ENCODE data around the gene HTR2A.

Gene HTR2A

DNA sequence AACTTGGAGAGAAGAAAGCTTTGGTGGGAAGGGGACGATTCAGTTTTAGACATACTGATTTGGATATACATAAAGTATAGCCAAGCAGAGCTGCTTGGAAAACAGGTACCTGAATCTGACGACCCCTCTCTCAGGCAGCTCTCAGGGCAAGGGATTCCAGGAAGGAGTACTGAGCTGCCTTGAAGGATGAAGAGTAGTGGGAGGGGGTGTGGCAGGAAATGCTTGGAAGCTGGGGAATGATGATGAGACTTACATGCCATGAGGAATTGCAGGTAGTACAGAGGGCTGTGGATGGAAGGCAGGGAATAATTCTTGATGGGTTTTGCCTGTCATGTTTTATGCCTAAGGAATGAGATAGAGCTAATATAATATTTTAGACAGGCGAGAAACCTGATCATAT, 38.7 kb downstream of the HTR2A start:
- Histone ChIP-seq H3K4me3 (ENCODE audit: low read depth, low read length) (no peak overlapping the region), H3K27ac (no peak overlapping the region), H3K27me3 (ENCODE audit: control insufficient read depth, insufficient read depth, low read length) (no peaks in the 10 kb centered on the region), H3K9me3 (ENCODE audit: control insufficient read depth, low read length) (no peaks in the 10 kb centered on the region), H3K4me1 (no peaks in the 10 kb centered on the region), H2AFZ (no peak overlapping the region), H3K9ac (no peak overlapping the region), H3K36me3 (ENCODE audit: control insufficient read depth, insufficient read depth, low read length) (no peaks in the 10 kb centered on the region), H3K4me2 (ENCODE audit: low read length) (no peak overlapping the region), H3K79me2 (no peaks in the 10 kb centered on the region)
- TF ChIP-seq, protein P1, sequence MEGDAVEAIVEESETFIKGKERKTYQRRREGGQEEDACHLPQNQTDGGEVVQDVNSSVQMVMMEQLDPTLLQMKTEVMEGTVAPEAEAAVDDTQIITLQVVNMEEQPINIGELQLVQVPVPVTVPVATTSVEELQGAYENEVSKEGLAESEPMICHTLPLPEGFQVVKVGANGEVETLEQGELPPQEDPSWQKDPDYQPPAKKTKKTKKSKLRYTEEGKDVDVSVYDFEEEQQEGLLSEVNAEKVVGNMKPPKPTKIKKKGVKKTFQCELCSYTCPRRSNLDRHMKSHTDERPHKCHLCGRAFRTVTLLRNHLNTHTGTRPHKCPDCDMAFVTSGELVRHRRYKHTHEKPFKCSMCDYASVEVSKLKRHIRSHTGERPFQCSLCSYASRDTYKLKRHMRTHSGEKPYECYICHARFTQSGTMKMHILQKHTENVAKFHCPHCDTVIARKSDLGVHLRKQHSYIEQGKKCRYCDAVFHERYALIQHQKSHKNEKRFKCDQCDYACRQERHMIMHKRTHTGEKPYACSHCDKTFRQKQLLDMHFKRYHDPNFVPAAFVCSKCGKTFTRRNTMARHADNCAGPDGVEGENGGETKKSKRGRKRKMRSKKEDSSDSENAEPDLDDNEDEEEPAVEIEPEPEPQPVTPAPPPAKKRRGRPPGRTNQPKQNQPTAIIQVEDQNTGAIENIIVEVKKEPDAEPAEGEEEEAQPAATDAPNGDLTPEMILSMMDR (IDR thresholded peaks at IDR 0.05), result no peak

DNA sequence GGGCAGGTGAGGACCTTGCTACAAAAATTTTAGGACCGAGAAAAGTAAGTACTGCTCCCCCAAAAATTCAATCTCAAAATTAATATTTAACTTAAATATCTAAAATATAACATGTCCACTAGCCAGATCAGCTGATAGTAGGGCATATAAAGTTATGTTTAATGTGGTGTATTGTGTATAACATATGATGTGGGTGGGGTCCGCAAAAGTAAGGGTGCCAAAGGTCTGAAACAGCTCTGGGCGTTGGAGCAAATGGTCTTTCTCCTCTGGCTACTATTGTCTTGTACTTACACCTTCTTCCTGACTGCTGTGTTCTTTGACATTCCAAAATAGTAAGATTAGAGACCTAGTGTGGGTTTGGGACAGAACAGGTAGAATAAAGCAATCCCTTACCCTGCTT, 41.2 kb downstream of the HTR2A start:
- TF ChIP-seq, protein P1 (IDR thresholded peaks at IDR 0.05), result no peak
- Histone ChIP-seq H3K27me3 (ENCODE audit: control insufficient read depth, insufficient read depth, low read length) (no peaks in the 10 kb centered on the region), H3K4me1 (no peaks in the 10 kb centered on the region), H3K4me3 (ENCODE audit: low read depth, low read length) (no peak overlapping the region), H2AFZ (no peak overlapping the region), H3K9ac (no peak overlapping the region), H3K79me2 (no peaks in the 10 kb centered on the region), H3K4me2 (ENCODE audit: low read length) (no peak overlapping the region), H3K36me3 (ENCODE audit: control insufficient read depth, insufficient read depth, low read length) (no peaks in the 10 kb centered on the region), H3K9me3 (ENCODE audit: control insufficient read depth, low read length) (no peaks in the 10 kb centered on the region), H3K27ac (no peak overlapping the region)

DNA sequence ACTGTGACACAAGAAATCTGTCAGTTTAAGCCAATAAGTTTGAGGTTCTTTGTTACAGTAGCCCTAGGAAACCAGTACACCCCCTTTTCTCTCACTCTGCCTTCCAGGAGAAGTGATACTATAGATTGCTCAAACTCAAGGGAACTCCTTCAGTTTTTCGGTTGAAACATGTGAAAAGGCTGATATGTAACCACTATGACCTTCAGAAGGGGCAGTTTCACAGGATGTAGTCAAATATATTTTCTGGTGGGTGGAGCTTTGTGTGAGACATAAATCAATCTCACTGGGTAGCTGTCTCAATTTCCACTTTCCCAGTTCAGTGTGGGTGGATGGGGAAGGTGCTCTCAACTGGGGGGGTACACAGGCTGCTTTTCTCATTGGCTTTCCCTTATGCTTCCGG, 41.7 kb downstream of the HTR2A start:
- Histone ChIP-seq H3K4me2 (ENCODE audit: low read length) (no peak overlapping the region), H3K79me2 (no peaks in the 10 kb centered on the region), H3K9ac (no peak overlapping the region), H3K4me1 (no peaks in the 10 kb centered on the region), H3K9me3 (ENCODE audit: control insufficient read depth, low read length) (no peaks in the 10 kb centered on the region), H3K36me3 (ENCODE audit: control insufficient read depth, insufficient read depth, low read length) (no peaks in the 10 kb centered on the region), H3K4me3 (ENCODE audit: low read depth, low read length) (no peak overlapping the region), H3K27ac (no peak overlapping the region), H2AFZ (no peak overlapping the region), H3K27me3 (ENCODE audit: control insufficient read depth, insufficient read depth, low read length) (no peaks in the 10 kb centered on the region)
- TF ChIP-seq, protein P1 (IDR thresholded peaks at IDR 0.05), result no peak

DNA sequence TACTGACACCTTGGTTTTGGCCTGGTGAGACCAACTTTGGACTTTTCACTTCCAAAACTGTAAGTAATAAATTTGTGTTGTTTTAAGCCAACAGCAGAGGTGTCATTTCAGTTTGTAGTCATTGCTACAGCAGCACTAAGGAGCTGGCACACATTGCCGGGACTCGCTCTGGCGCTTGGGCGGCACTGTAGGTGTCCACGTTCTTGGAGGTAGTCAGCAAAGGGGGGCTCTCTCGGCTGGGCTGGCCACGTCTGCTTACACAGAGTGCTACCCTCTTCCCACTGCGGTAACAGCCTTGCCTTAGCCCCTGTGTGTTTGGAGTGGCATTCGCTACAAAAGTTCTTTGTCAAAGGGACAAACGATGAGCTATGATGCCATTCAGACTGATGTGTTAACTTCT, 44.7 kb downstream of the HTR2A start:
- Histone ChIP-seq H2AFZ (no peak overlapping the region), H3K4me2 (ENCODE audit: low read length) (no peak overlapping the region), H3K4me3 (ENCODE audit: low read depth, low read length) (no peak overlapping the region), H3K27me3 (ENCODE audit: control insufficient read depth, insufficient read depth, low read length) (no peaks in the 10 kb centered on the region), H3K27ac (no peak overlapping the region), H3K9me3 (ENCODE audit: control insufficient read depth, low read length) (no peaks in the 10 kb centered on the region), H3K79me2 (no peaks in the 10 kb centered on the region), H3K36me3 (ENCODE audit: control insufficient read depth, insufficient read depth, low read length) (no peaks in the 10 kb centered on the region), H3K9ac (no peak overlapping the region), H3K4me1 (no peaks in the 10 kb centered on the region)
- TF ChIP-seq, protein P1 (IDR thresholded peaks at IDR 0.05), result no peak

DNA sequence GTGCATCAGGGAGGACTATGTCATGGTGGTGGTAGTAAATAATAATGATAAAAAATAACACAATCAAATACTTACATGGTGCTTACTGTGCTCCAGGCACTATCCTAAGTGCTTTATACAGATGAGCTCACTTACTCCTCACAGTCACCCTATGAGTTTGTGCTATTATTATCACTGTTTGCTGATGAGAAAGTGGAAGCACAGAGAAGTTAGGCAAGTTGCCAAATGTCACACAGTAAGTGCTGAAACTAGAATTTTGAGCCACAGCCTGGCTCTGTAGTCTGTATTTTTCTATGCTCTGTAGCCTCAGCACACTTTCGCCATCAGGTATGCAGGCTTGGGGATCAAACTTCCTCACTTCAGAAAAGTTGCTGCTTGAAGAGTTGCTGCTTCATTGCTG, 46.6 kb downstream of the HTR2A start:
- Histone ChIP-seq H3K27ac (no peak overlapping the region), H3K79me2 (no peaks in the 10 kb centered on the region), H3K27me3 (ENCODE audit: control insufficient read depth, insufficient read depth, low read length) (no peaks in the 10 kb centered on the region), H3K4me2 (ENCODE audit: low read length) (no peak overlapping the region), H3K9me3 (ENCODE audit: control insufficient read depth, low read length) (no peaks in the 10 kb centered on the region), H3K4me3 (ENCODE audit: low read depth, low read length) (no peak overlapping the region), H3K9ac (no peak overlapping the region), H3K36me3 (ENCODE audit: control insufficient read depth, insufficient read depth, low read length) (no peaks in the 10 kb centered on the region), H3K4me1 (no peaks in the 10 kb centered on the region), H2AFZ (no peak overlapping the region)
- TF ChIP-seq, protein P1 (IDR thresholded peaks at IDR 0.05), result no peak
